Activated naive CD8-positive, alpha-beta T cell treated with anti-CD3 and anti-CD28 coated beads, Interleukin-2, amount 50 U/mL, for 24 hours (primary cell): ENCODE measurements around the gene CRYGB.

Experiments used
- ATAC-seq: fragments of 150-1000 bp; cut with Tn5 transposase; one replicate; pipeline ENCODE4 v1.10.0; 2021
- DNase-seq: peaks from one replicate; pipeline ENCODE4 v3.0.0; 2021
- H3K27ac Mint-ChIP-seq: one replicate; pipeline ENCODE4 v1.8.0; 2021; ENCODE audit warnings: mild to moderate bottlenecking, mixed read lengths
- H3K27me3 Mint-ChIP-seq: one replicate; pipeline ENCODE4 v1.8.0; 2021; ENCODE audit warnings: mixed read lengths
- H3K36me3 Mint-ChIP-seq: one replicate; pipeline ENCODE4 v1.8.0; 2021; ENCODE audit warnings: low read depth, mixed read lengths
- H3K4me1 Mint-ChIP-seq: one replicate; pipeline ENCODE4 v1.8.0; 2021; ENCODE audit warnings: mixed read lengths
- H3K4me3 Mint-ChIP-seq: one replicate; pipeline ENCODE4 v1.8.0; 2021; ENCODE audit warnings: mild to moderate bottlenecking, moderate library complexity, mixed read lengths
- H3K9me3 Mint-ChIP-seq: one replicate; pipeline ENCODE4 v1.8.0; 2021; ENCODE audit warnings: mixed read lengths

The CRYGB gene

DNA sequence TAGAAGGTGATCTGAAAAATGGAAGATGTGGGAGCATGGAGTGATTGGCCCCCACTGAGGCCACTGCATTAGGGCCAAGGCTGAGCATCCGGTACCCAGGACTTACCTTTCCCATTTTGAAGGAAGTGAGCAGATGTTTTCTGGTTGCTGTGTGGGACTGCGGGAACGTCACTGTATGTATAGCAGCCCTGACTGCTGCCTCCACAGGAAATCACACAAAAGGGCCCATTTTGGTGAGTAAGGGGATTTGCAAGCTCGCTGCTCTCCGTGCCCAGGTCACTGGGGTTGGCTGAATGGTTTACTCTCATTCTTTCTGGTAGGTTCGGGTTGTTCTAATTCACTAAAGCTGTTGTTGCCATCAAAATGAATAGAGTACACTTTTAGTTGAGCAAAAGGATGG, at the start of gene CRYGB:
TSS of gene CRYGB (minus strand) at position 153 of the 400 bp plus-strand sequence. CDS start at position 115, 38 bp downstream.
- Mint-ChIP-seq H3K4me3 (no peak within 1 kb of the TSS), H3K4me1 (no peaks in the 10 kb centered on the region), H3K27me3 (no peaks in the 10 kb centered on the region), H3K9me3 (peaks cover 5% of the 10 kb centered on the region), H3K27ac (no peak within 1 kb of the TSS), H3K36me3 (no peaks in the 10 kb centered on the region)
- no peak for ATAC-seq
- no peak for DNase-seq

DNA sequence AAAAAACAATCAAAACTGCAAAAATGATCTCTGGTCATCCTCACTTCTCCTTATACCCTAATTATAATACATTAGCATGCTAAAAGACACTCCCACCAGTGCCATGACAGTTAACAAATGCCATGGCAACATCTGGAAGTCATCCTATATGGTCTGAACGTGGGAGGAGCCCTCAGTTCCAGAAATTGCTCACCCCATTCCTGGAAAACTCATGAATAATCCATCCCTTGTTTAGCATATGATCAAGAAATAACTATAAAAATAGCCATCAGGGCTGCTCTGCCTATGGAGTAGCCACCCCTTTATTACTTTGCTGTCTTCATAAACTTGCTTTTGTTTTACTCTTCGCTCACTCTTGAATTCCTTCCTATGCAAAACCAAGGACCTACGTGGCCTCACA, 49.6 kb upstream of the CRYGB start:
- DNase-seq (no peak), ATAC-seq (no peak)
- no peaks in the 10 kb centered on the region for H3K27me3 Mint-ChIP-seq
- H3K4me3 Mint-ChIP-seq: no peak overlapping the region
- no peaks in the 10 kb centered on the region for H3K9me3 Mint-ChIP-seq
- no peaks in the 10 kb centered on the region for H3K4me1 Mint-ChIP-seq
- H3K36me3 Mint-ChIP-seq: no peaks in the 10 kb centered on the region
- no peak overlapping the region for H3K27ac Mint-ChIP-seq

DNA sequence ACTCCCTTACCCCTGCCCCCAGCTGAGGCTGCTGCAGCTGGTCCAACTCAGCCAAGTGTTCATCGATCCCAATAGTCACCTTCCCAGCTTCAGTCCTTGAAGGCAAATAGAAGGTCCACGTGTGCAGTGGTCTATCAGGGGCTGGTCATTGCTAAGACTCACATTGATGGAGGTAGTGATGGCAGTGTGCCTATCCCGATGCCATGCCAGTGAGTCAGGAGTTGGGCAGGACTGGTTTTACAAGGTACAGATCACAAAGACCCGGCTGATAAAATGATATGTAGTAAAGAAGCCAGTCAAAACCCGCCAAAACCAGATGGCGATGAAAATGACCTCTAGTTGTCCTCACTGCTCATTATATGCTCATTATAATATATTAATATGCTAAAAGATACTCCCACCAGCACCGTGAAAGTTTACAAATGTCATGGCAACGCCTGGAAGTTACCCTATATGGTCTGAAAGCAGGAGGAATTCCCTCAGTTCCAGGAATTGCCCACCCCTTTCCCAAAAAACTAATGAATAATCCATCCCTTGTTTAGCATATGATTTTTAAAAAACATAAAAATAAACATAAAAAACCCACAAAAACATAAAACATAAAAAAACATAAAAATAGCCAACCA, 46.8 kb upstream of the CRYGB start:
- Mint-ChIP-seq H3K4me3 (no peak overlapping the region), H3K27me3 (no peaks in the 10 kb centered on the region), H3K36me3 (no peaks in the 10 kb centered on the region), H3K27ac (no peak overlapping the region), H3K9me3 (no peaks in the 10 kb centered on the region), H3K4me1 (no peaks in the 10 kb centered on the region)
- no peak for DNase-seq
- no peak for ATAC-seq

GRCh38 chr2:208189810-208190503, 44.0 kb upstream of the CRYGB start, which contains the start of gene C2orf80:
Gene C2orf80 (minus strand): TSS chr2:208190030. CDS start chr2:208186986, 3,044 bp downstream.
- H3K36me3 Mint-ChIP-seq: no peaks in the 10 kb centered on the region
- no peaks in the 10 kb centered on the region for H3K4me1 Mint-ChIP-seq

DNA sequence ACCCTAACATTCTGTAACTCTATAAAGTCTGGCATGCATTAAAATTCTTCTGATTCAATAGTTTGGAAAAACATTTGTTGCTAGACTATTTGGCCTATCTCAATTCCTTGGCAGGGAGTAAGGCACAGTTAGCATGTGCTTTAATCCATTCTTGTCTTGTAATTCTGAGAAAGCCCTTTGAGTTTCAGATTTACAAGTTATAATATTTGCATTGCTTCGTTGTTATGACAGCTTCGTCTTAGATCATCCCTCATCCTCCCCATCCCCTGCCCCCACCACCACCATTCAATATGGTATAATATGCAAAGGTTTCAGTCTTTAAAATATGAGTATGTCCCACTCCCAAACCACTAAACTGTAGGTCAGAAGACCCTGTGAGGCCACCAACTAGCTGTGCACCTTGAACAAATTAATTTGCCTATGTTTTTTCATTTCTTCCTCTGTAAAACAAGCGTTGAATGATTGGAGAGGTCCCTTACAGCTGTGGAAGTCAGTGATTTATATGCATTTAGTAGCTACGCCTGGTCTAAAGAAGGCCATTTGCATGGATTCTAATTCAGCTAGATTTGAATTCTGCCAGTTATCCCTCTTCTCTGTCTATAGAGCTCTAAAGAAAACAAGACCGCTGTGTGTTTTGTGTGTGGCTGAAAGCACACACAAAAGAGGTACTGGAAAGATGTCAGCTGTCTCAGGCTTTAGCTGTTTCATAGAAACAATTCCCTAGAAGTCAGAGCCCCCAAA, 43.3 kb upstream of the CRYGB start:
- H3K4me1 Mint-ChIP-seq: no peaks in the 10 kb centered on the region
- DNase-seq (no peak), ATAC-seq (no peak)

More at GRCh38 chr2:208189810-208190503, 44.0 kb upstream of the CRYGB start, which contains the start of gene C2orf80:
- H3K27ac Mint-ChIP-seq: no peak within 1 kb of the TSS
- H3K4me3 Mint-ChIP-seq: no peak within 1 kb of the TSS
- no peaks in the 10 kb centered on the region for H3K27me3 Mint-ChIP-seq
- ATAC-seq (no peak), DNase-seq (no peak)
- H3K9me3 Mint-ChIP-seq: no peaks in the 10 kb centered on the region

DNA sequence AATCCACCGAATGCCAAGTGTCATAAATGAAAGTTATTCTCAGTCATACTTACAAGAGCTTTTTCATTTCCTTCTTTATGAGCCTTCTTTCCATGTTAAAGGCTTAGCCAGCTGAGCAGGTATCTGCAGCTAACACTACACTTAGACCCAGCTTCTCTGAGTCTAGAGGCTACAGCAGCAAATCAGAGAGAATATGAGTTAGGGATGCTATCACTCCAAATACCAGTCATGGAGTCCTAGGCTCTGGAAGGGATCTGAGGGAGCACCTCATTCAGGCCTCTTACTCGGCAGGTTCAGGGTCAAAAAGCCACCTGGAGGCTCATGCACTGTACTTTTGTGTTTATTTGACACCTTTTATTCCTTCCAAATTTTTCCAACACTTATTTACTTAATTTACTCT, 40.9 kb upstream of the CRYGB start:
- peaks cover 3% of the 10 kb centered on the region for H3K27me3 Mint-ChIP-seq
- H3K9me3 Mint-ChIP-seq: no peaks in the 10 kb centered on the region
- H3K27ac Mint-ChIP-seq: no peak overlapping the region
- H3K4me1 Mint-ChIP-seq: no peaks in the 10 kb centered on the region
- no peaks in the 10 kb centered on the region for H3K36me3 Mint-ChIP-seq
- H3K4me3 Mint-ChIP-seq: no peak overlapping the region
- ATAC-seq: no peak
- no peak for DNase-seq

More for the DNA sequence above, 43.3 kb upstream of the CRYGB start:
- no peaks in the 10 kb centered on the region for H3K36me3 Mint-ChIP-seq
- no peak overlapping the region for H3K27ac Mint-ChIP-seq
- no peaks in the 10 kb centered on the region for H3K27me3 Mint-ChIP-seq
- no peaks in the 10 kb centered on the region for H3K9me3 Mint-ChIP-seq
- no peak overlapping the region for H3K4me3 Mint-ChIP-seq

GRCh38 chr2:208186465-208186864, 40.5 kb upstream of the CRYGB start:
- H3K4me1 Mint-ChIP-seq: no peaks in the 10 kb centered on the region
- no peak overlapping the region for H3K27ac Mint-ChIP-seq

GRCh38 chr2:208183972-208184705, 38.2 kb upstream of the CRYGB start:
- Mint-ChIP-seq H3K4me3 (no peak overlapping the region), H3K9me3 (no peaks in the 10 kb centered on the region), H3K36me3 (no peaks in the 10 kb centered on the region), H3K27me3 (peaks cover 3% of the 10 kb centered on the region), H3K4me1 (no peaks in the 10 kb centered on the region), H3K27ac (no peak overlapping the region)
- ATAC-seq (no peak), DNase-seq (no peak)

More at GRCh38 chr2:208186465-208186864, 40.5 kb upstream of the CRYGB start:
- Mint-ChIP-seq H3K36me3 (no peaks in the 10 kb centered on the region), H3K4me3 (no peak overlapping the region), H3K27me3 (peaks cover 3% of the 10 kb centered on the region), H3K9me3 (no peaks in the 10 kb centered on the region)
- DNase-seq (no peak), ATAC-seq (no peak)

GRCh38 chr2:208183526-208183925, 37.6 kb upstream of the CRYGB start:
- DNase-seq (no peak), ATAC-seq (no peak)
- H3K4me1 Mint-ChIP-seq: no peaks in the 10 kb centered on the region
- H3K27me3 Mint-ChIP-seq: peaks cover 3% of the 10 kb centered on the region
- H3K4me3 Mint-ChIP-seq: no peak overlapping the region
- no peaks in the 10 kb centered on the region for H3K9me3 Mint-ChIP-seq
- H3K36me3 Mint-ChIP-seq: no peaks in the 10 kb centered on the region
- H3K27ac Mint-ChIP-seq: no peak overlapping the region

- Mint-ChIP-seq H3K4me3 (no peak overlapping the region), H3K27ac (no peak overlapping the region), H3K27me3 (peaks cover 3% of the 10 kb centered on the region), H3K36me3 (no peaks in the 10 kb centered on the region), H3K9me3 (no peaks in the 10 kb centered on the region), H3K4me1 (no peaks in the 10 kb centered on the region)
- no peak for ATAC-seq
- DNase-seq: no peak
These were observed 36.9 kb upstream of the CRYGB start for GRCh38 chr2:208182835-208183234.

DNA sequence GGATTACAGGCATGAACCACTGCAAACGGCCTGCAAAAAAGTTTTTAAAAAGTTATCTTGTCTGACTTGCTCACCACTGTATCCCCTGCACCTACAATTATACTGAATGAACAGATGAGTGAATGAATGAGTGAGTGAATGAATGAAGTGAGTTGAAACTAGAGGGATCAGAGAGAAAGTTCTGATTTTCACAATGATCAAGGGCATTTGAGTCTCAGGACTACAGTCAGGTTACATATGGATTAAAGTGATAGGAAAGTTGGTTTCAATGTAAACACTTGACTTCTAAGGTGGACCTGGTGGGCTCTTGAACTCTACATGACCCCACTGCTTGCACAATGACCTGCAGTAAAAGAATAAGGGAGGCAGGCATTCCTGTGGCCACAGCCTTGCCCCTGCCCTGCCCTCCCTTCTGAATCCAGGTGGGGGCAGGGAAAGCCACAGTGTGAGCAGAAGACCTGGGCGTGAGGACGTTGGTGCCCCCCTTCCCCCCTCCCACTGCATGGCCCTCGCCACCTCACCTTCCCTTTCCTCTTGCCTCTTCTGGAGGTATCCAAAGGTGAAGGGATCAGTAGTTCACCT, 33.2 kb upstream of the CRYGB start:
- ATAC-seq (no peak), DNase-seq (no peak)
- Mint-ChIP-seq H3K27ac (no peak overlapping the region), H3K9me3 (no peaks in the 10 kb centered on the region), H3K4me1 (peaks cover 1% of the 10 kb centered on the region), H3K36me3 (no peaks in the 10 kb centered on the region), H3K4me3 (no peak overlapping the region), H3K27me3 (peaks cover 7% of the 10 kb centered on the region)

- H3K4me1 Mint-ChIP-seq: peaks cover 1% of the 10 kb centered on the region
- ATAC-seq: no peak
- H3K27me3 Mint-ChIP-seq: peaks cover 7% of the 10 kb centered on the region
- H3K36me3 Mint-ChIP-seq: no peaks in the 10 kb centered on the region
- no peak overlapping the region for H3K27ac Mint-ChIP-seq
- H3K4me3 Mint-ChIP-seq: no peak overlapping the region
- H3K9me3 Mint-ChIP-seq: no peaks in the 10 kb centered on the region
- no peak for DNase-seq
These were observed 29.8 kb upstream of the CRYGB start for GRCh38 chr2:208175840-208176153.

GRCh38 chr2:208175069-208175839, 29.3 kb upstream of the CRYGB start:
- H3K9me3 Mint-ChIP-seq: no peaks in the 10 kb centered on the region
- no peak overlapping the region for H3K27ac Mint-ChIP-seq
- peaks cover 10% of the 10 kb centered on the region for H3K27me3 Mint-ChIP-seq
- H3K4me3 Mint-ChIP-seq: no peak overlapping the region
- peaks cover 1% of the 10 kb centered on the region for H3K4me1 Mint-ChIP-seq
- peak; percentile 96 for ATAC-seq
- DNase-seq: peak; percentile 63
- no peaks in the 10 kb centered on the region for H3K36me3 Mint-ChIP-seq

DNA sequence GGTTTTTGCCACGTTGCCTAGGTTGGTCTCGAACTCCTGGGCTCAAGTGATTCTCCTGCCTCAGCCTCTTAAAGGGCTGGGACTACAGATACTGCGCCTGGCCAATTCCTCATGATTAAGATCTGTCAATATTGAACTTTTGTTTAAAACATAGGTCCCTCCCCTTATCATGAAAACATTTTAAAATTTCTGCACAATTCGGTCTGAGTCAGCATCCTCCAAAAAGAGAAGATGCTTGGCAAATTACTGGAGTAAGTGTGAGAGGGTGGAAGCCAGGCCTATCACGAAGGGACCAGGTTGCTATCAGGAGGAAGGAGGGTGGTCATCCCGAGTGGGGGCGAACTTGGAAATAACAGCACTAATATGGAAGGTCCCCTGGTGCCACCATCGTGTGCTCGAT, 28.2 kb upstream of the CRYGB start:
- no peaks in the 10 kb centered on the region for H3K9me3 Mint-ChIP-seq

More for the DNA sequence above, 28.2 kb upstream of the CRYGB start:
- H3K4me3 Mint-ChIP-seq: no peak overlapping the region
- no peak for DNase-seq
- H3K27me3 Mint-ChIP-seq: peaks cover 10% of the 10 kb centered on the region
- H3K36me3 Mint-ChIP-seq: no peaks in the 10 kb centered on the region
- H3K4me1 Mint-ChIP-seq: peaks cover 1% of the 10 kb centered on the region
- no peak for ATAC-seq
- H3K27ac Mint-ChIP-seq: no peak overlapping the region
